Fibroblast of villous mesenchyme (primary cell): ENCODE measurements around the gene CTR9. TPM values are rescaled to one million over a fixed set of nuclear protein-coding genes. Genes with fewer than 3 reads are reported as not detected.
A peak's percentile ranks its signal among the peaks of the same experiment; 100 is the strongest.

ENCODE experiments used
- DNase-seq: peaks from one replicate; pipeline ENCODE4 v3.0.0-alpha.2; 2010; ENCODE audit warnings: low read depth
- H3K4me3 ChIP-seq: 2 replicates; pipeline ENCODE4 v1.5.1; 2011; ENCODE audit warnings: low read depth, mild to moderate bottlenecking, low read length
- total RNA-seq: library from RNA; depleted of rRNA; stranded (reverse); fragments of >200 nt; gene quantifications from 2 replicates; pipeline ENCODE4 v1.2.3, GENCODE V29; 2012
- TF ChIP-seq, protein P1 (sequence below): IDR thresholded peaks from 2 replicates; pipeline ENCODE4 v1.5.1; 2012; ENCODE audit warnings: low read depth, mild to moderate bottlenecking, low read length; ENCODE audit not compliant: insufficient read depth

The CTR9 gene
- total RNA-seq, 1 donor: 36.7 TPM

DNA sequence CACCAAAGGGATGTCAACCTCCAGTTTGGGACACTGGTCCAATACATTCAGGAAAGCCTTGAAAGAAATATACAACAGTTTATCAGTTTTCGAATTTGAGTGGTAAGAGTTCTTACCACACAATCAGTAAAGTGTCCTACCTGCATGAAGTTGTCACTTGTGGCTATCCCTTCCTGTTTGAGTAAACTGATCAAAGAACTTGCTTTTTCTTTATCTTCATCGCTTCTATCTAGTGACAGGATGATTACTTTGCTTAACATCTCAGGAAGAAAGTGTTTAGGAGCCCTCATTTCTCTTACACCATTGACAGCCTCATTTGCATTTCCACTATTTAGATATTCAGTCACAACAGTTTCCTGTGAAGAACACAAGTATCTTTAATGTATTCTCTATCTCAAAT lies 49.2 kb downstream of the CTR9 start:
- no peak overlapping the region for H3K4me3 ChIP-seq
- TF ChIP-seq, protein P1, sequence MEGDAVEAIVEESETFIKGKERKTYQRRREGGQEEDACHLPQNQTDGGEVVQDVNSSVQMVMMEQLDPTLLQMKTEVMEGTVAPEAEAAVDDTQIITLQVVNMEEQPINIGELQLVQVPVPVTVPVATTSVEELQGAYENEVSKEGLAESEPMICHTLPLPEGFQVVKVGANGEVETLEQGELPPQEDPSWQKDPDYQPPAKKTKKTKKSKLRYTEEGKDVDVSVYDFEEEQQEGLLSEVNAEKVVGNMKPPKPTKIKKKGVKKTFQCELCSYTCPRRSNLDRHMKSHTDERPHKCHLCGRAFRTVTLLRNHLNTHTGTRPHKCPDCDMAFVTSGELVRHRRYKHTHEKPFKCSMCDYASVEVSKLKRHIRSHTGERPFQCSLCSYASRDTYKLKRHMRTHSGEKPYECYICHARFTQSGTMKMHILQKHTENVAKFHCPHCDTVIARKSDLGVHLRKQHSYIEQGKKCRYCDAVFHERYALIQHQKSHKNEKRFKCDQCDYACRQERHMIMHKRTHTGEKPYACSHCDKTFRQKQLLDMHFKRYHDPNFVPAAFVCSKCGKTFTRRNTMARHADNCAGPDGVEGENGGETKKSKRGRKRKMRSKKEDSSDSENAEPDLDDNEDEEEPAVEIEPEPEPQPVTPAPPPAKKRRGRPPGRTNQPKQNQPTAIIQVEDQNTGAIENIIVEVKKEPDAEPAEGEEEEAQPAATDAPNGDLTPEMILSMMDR: no peak
- no peak for DNase-seq

DNA sequence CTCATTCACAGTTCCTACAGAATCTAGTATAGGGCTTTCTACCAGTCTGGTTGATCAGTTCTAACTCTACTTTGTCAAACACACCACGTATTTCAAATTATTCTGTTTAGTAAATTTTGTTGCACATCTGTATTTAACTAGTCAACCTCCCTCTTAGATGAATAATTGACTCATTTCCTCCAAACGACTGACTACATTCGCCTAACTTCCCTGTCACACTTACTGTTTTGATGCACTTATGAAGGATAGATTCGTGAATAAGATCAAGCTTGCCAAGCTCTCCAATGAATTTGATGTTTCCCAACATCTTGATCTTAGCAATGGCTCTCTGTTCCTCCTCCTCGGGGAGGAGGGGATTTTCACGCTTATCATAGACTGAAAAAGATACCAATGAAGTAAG lies 52.6 kb downstream of the CTR9 start:
- DNase-seq: no peak
- TF ChIP-seq, protein P1: no peak
- H3K4me3 ChIP-seq: no peak overlapping the region

DNA sequence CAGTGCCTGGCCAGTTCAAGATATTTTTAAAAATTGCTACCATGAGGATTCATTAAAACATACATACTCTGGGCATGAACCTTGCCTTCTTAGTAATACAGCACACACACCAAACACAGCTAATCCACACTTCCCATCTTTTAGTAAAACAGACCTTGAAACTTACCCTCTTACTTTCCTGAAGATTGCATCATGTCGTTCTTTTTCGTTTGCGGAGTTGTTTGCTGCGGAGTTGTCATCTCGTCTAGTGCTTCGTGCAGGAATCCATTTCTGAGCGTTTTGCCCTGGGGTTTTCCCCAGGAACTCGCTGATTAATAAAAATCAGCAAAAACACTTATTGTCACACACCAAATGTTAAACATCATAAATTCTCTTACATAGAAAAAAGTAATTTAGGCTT lies 54.7 kb downstream of the CTR9 start:
- H3K4me3 ChIP-seq: no peak overlapping the region
- DNase-seq: no peak
- TF ChIP-seq, protein P1: no peak

DNA sequence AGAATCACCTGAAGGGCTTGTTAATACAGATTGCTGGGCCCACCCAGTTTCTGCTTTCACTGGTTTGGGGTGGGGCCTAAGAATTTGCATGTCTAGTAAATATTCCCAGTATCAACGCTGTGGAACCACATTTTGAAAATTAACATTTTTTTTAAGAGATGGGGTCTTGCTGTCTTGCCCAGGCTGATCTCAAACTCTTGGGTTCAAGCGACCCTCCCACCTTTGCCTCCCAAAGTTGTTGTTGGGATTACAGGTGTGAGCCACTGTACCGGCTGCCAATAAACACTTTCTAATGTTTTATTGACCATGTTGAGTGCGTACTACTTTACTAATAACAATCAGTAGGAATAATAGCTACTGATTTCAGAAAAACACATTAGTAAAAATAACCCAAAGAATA lies 55.2 kb downstream of the CTR9 start:
- DNase-seq: no peak
- TF ChIP-seq, protein P1: no peak
- H3K4me3 ChIP-seq: peak overlapping the region; percentile 96

DNA sequence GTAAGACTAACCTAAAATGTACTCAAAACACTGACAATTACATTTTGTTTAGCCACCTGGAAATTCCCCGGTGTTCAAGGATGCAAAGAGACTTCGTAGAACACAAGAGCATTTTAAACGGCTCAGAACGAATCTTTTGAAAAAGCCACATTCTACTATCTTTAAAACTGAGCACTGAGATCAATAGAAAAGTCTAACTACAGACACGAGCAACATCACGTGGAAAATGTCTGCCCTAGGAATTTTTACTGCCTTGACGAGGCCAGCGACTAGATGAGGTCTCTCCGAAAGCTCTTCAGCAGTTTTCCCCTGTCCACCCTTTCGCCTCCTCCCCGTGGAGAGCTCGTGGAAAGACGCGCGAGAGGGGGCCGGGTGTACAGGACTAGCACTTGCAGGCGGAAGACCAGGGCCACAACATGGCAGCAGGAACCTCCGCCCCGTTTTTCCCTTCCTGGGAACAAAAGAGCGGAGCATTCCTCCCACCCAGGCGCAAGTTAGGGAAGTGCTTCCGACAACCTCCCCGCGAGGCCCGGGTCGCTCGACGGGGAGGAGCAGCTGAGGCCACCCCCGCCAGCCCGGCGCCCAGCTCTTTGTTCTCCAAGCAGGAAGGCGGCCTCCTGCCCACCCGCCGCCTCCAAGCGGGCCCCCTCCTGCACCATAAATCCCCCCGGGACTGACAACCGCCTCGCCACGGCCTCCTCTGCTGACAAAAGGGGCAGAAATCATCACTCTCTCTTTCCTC lies 56.6 kb downstream of the CTR9 start:
- peak; percentile 68 for DNase-seq
- TF ChIP-seq, protein P1: no peak
- peak overlapping the region; percentile 96 for H3K4me3 ChIP-seq

DNA sequence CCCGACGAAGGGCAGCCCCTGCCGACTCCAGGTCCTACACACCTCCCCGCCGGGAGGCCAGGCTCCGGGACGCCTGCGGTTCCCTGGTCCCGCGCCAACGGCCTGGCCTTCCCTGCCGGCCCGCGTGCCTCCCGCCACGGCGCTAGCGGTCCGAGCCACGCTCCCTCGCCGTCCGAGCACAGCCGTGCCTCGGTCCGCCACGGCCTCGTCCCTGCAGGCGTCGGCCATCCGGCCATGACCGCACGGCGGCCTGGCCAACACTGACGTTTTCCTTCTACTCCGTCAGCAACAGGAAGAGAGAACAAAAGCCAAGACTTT lies 57.1 kb downstream of the CTR9 start:
- H3K4me3 ChIP-seq: peak overlapping the region; percentile 96
- no peak for DNase-seq
- TF ChIP-seq, protein P1: no peak
